HG03571 (cell line): ENCODE measurements around the gene PTPRJ.

ENCODE experiments used
- ATAC-seq: cut with Tn5 transposase; IDR thresholded peaks from one replicate; pipeline ENCODE4 v1.9.1; 2021; ENCODE audit not compliant: unreplicated experiment

Gene PTPRJ

GRCh38 chr11:48056325-48057183 is 76.2 kb downstream of the PTPRJ start:
- no peak for ATAC-seq

GRCh38 chr11:48058064-48058463 is 77.7 kb downstream of the PTPRJ start:
- ATAC-seq: no peak

DNA sequence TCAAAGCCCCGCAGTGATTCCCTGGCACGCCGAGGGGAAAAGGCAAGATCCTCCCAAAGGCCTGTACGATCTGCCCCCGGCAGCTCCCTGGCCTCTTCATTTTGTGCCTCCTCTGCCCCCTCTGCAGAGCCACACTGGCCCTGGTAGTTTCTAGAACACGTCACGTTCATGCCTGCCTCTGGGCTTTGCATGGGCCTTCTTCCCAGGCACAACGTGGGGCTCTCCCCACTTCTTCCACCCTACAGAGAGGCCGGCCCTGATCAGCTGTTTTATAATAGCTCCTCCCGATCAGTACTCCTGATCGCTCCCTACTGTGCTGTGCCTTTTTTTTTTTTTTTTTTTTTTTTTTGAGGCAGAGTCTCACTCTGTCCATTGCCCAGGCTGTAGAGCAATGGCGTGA is 78.4 kb downstream of the PTPRJ start:
- ATAC-seq: no peak

DNA sequence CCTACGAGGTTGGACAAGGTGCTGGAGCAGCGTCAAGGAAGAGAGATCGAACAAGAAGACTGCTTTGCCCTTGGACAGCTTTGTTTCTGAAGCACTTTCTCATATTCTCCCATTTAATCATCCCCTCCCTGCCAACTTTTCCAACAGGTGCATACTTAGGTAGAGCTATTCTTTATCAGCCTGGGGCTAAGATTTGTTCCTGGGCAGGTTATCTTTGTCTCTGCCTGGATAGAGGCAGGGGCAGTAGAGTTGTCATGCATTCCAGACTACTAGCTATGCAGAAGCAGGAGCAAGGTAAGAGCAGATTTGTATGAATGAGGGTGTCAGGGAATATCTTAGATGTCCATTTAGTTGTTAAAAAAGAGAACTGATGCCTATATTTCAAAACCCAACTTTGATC is 82.3 kb downstream of the PTPRJ start:
- ATAC-seq: no peak

- no peak for ATAC-seq
Measured at GRCh38 chr11:48063424-48063978, 83.1 kb downstream of the PTPRJ start.

GRCh38 chr11:48064306-48064705 is 83.9 kb downstream of the PTPRJ start:
- ATAC-seq: no peak

GRCh38 chr11:48066881-48067800 is 86.8 kb downstream of the PTPRJ start:
- no peak for ATAC-seq

DNA sequence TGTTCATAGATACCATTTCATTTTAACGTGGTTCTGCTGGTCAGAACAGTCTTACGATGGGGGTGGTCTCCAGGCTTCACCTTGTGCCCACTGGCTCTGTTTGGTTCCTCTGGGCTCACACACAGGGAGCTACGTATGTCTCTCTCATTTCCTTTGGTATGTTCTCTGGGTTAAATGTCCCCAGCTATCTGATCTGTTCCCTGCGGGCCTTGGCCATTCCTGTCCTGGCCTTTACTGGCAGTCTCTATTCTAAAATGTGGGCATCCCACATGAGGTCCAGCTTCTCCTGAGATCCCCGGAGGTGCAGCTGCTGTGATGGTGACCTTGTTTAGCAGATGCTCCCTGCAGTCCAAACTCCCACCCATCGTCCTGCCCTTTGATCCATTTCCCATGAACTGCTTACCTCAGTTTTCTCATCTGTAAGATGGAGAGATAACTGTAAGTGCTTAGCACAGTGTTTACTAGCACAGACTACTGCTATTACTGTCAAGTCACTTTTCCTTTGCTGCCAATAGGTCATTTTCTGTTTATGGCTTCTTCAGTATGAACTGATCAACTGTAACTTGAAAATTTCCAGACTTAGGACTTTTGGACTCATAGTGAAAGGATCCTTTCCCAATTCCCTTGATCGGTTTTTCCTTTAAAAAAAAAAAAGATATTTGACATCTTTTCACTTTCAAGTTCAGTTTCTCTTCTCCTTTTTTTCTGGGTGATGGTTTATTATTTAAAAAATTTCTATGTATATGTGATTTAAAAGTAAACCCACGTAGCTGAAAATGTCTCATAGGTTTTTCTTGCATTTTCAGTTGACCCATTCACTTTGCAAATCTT is 92.9 kb downstream of the PTPRJ start:
- no peak for ATAC-seq

DNA sequence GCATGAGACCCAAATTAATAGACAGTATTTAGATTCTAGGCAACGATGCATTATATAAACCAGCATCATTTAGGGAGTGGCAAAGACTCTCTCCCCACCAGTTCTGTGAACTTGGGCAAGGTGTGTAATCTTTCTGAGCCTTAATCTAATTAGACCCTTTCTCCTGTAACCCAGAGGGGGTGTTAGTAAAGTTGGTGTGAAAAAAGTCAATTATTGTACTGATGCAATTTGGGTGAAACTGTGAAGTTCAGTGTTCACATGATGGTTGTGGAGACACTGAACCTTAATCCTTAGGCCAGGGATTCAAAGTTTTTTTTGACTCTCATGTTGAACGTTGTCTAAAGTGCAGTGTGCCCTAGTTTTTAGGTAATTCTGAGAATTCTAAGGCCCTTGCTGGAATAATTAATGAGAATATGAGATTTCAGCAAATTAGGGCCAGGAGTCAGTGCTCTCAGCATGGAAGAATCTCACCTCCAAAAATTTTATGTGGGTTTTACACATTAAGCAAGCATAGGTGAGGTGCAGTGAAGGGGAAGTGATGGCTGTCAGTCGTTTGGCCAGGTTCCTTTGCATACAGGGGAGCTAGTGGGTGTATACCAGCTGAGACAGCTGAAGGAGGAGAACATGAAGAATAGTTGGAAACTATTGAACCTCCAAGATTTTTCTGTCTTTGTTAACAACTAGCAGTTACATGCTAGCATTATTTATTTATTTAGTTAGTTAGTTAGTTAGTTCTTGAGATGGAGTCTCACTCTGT is 94.2 kb downstream of the PTPRJ start:
- ATAC-seq: no peak

- no peak for ATAC-seq
Measured at GRCh38 chr11:48075637-48076036, 95.3 kb downstream of the PTPRJ start.

DNA sequence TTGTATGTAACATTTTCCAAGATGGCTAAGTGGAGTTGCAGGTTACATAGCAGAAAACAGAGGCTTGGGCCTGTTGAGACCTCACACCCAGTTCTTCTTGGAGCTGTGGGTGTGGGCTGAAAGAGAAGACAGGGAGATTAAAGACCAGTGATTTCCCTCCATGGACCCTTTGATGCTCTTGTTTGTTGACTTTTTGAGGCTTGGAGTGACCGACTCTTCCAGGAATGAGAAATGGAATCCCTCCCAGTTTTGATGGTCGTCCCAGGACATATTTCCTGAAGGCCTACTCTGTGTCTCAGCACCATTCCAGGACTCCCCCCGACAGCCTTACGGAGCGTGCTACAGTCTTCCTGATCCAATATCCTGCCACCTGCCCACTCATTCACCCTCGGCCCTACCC is 96.9 kb downstream of the PTPRJ start:
- ATAC-seq: no peak

- no peak for ATAC-seq
Measured at GRCh38 chr11:48078689-48079088, 98.3 kb downstream of the PTPRJ start.

- ATAC-seq: no peak
Measured at GRCh38 chr11:48079596-48079995, 99.2 kb downstream of the PTPRJ start.

DNA sequence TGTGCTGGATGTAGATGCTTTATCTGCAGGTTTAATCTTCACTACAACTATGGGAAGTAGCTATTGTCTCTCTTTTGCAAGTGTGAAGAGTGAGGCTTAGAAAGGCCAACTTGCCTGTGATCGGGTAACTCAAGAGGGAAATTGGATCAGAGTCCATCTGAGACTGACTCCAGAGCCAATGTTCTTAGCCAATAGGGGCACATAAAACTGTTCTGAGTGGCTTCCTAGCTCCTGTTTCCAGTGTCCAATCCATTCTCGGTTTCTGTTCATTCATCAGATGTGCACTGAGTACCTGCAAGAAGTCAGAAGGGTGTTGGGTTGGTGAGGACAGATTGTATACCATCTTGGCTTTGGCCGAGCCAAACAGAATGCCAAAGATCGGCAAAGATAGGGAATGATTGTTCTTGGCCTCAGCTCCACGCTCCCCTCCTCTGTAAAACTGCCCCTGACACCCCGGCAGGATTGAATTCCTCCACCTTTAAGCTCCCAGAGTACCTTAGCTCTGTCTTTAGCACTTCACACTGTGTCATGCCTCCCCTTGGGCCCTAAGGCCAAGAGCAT is 100.0 kb downstream of the PTPRJ start:
- ATAC-seq: no peak

GRCh38 chr11:48081151-48082010 is 101.0 kb downstream of the PTPRJ start:
- no peak for ATAC-seq

- no peak for ATAC-seq
Measured at GRCh38 chr11:48082771-48083170, 102.4 kb downstream of the PTPRJ start.

GRCh38 chr11:48083421-48083820 is 103.1 kb downstream of the PTPRJ start:
- ATAC-seq: no peak

- ATAC-seq: no peak
Measured at GRCh38 chr11:48085688-48086087, 105.3 kb downstream of the PTPRJ start.

DNA sequence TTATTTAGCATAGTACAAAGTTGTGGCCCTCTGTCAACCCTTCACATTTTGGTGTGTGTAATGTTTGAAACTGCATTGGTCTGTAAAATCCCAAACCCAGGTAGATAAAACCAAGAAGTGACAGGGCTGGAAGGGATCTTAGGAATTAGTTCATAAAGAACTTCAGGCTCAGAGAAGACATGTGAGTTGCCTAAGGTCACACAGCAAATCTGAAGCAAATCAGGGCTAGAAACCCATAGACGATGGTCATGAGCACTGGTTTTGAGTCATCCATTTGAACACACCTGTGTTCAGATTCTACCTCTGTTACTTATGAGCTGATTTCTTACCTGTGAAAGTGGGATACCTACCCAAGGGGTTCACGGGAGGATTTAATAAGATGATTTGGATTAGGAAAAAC is 107.1 kb downstream of the PTPRJ start:
- no peak for ATAC-seq
